ENCODE results near the gene UBE3C.

DNA sequence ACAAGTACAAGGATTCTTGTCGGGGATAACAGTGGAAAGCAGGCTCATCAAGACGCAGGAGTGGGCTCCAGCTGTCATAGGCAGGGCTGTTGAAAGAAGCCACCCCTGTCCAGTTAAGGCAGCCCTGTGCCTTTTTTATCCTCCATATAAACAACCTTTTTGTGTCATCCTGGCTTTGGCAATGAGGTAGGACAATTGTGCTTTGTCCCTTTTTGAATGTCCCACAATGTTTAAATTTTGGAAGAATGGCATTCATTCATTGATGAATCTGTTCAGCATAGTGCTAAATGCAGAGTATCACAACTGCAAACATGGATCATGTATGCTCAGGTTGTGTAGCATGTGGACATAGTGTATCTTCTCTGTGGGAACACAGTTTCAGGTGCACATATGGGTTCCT lies 66.7 kb downstream of the UBE3C start:
- TF ChIP-seq, protein P1, sequence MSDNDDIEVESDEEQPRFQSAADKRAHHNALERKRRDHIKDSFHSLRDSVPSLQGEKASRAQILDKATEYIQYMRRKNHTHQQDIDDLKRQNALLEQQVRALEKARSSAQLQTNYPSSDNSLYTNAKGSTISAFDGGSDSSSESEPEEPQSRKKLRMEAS (IDR thresholded peaks at IDR 0.05): no peak
- TF ChIP-seq GABPA (IDR thresholded peaks at IDR 0.05; ENCODE audit: low read depth, low read length) (no peak), GABPA (CRISPR knock-in tag; IDR thresholded peaks at IDR 0.05; ENCODE audit: low read depth) (no peak), RAD21 (CRISPR knock-in tag; IDR thresholded peaks at IDR 0.05) (no peak), ZNF143 (CRISPR knock-in tag; IDR thresholded peaks at IDR 0.05) (no peak), ZBTB8A (CRISPR knock-in tag; IDR thresholded peaks at IDR 0.05; ENCODE audit: borderline replicate concordance, low read depth) (no peak), EP300 (IDR thresholded peaks at IDR 0.05; ENCODE audit: low read depth in 2 of 2, low read length in 2 of 2) (no peak), EP300 (CRISPR knock-in tag; IDR thresholded peaks at IDR 0.05; ENCODE audit: borderline replicate concordance) (no peak), FOXK1 (CRISPR knock-in tag; IDR thresholded peaks at IDR 0.05; ENCODE audit: borderline replicate concordance, low read depth) (no peak), FOXJ3 (CRISPR knock-in tag; IDR thresholded peaks at IDR 0.05; ENCODE audit: borderline replicate concordance) (no peak), ATF7 (IDR thresholded peaks at IDR 0.05) (no peak), ATF7 (CRISPR knock-in tag; IDR thresholded peaks at IDR 0.05) (no peak), ZNF460 (CRISPR knock-in tag; IDR thresholded peaks at IDR 0.05; ENCODE audit: borderline replicate concordance) (no peak), CREB1 (IDR thresholded peaks at IDR 0.05) (no peak), CREB1 (CRISPR knock-in tag; IDR thresholded peaks at IDR 0.05) (no peak)
- TF ChIP-seq, protein P2, sequence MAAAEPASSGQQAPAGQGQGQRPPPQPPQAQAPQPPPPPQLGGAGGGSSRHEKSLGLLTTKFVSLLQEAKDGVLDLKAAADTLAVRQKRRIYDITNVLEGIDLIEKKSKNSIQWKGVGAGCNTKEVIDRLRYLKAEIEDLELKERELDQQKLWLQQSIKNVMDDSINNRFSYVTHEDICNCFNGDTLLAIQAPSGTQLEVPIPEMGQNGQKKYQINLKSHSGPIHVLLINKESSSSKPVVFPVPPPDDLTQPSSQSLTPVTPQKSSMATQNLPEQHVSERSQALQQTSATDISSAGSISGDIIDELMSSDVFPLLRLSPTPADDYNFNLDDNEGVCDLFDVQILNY (CRISPR knock-in tag; conservative IDR thresholded peaks at IDR 0.05): no peak
- TF ChIP-seq, protein P3, sequence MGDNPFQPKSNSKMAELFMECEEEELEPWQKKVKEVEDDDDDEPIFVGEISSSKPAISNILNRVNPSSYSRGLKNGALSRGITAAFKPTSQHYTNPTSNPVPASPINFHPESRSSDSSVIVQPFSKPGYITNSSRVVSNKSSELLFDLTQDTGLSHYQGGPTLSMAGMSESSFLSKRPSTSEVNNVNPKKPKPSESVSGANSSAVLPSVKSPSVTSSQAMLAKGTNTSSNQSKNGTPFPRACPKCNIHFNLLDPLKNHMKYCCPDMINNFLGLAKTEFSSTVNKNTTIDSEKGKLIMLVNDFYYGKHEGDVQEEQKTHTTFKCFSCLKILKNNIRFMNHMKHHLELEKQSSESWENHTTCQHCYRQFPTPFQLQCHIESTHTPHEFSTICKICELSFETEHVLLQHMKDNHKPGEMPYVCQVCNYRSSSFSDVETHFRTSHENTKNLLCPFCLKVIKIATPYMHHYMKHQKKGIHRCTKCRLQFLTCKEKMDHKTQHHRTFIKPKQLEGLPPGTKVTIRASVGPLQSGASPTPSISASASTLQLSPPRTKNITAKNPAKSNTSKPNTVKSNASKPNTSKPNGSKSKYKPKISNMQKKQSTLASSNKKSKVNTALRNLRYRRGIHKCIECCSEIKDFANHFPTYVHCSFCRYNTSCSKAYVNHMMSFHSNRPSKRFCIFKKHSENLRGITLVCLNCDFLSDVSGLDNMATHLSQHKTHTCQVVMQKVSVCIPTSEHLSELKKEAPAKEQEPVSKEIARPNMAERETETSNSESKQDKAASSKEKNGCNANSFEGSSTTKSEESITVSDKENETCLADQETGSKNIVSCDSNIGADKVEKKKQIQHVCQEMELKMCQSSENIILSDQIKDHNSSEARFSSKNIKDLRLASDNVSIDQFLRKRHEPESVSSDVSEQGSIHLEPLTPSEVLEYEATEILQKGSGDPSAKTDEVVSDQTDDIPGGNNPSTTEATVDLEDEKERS (CRISPR knock-in tag; IDR thresholded peaks at IDR 0.05): no peak

Measured in HepG2 (cell line).